Activated CD8-positive, alpha-beta memory T cell treated with anti-CD3 and anti-CD28 coated beads for 1 hour (primary cell): ENCODE data around the gene ARHGAP8.
A peak's percentile ranks its signal among the peaks of the same experiment; 100 is the strongest.

Source experiments
- DNase-seq, 2 donors: peaks; one replicate each; pipeline ENCODE4 v3.0.0-alpha.2; 2020; ENCODE audit warnings: low read depth in 1 of 2; ENCODE audit errors: extremely low read depth in 1 of 2

Gene ARHGAP8

GRCh38 chr22:44724859-44725258 is 27.5 kb upstream of the ARHGAP8 start:
- no peak for DNase-seq

GRCh38 chr22:44726439-44726838 is 25.9 kb upstream of the ARHGAP8 start:
- DNase-seq: no peak

GRCh38 chr22:44727148-44727547 is 25.2 kb upstream of the ARHGAP8 start:
- DNase-seq: no peak

- no peak for DNase-seq
These were observed 24.7 kb upstream of the ARHGAP8 start for GRCh38 chr22:44727709-44728108.

GRCh38 chr22:44728761-44729324 is 23.5 kb upstream of the ARHGAP8 start:
- no peak for DNase-seq

GRCh38 chr22:44729391-44730021 is 22.9 kb upstream of the ARHGAP8 start:
- DNase-seq: no peak

GRCh38 chr22:44730022-44730393 is 22.4 kb upstream of the ARHGAP8 start:
- no peak for DNase-seq

GRCh38 chr22:44730490-44731356 is 21.7 kb upstream of the ARHGAP8 start:
- no peak for DNase-seq

GRCh38 chr22:44731357-44731970 is 20.9 kb upstream of the ARHGAP8 start:
- DNase-seq: no peak

- DNase-seq: no peak
These were observed 20.3 kb upstream of the ARHGAP8 start for GRCh38 chr22:44732017-44732561.

GRCh38 chr22:44732661-44733060 is 19.7 kb upstream of the ARHGAP8 start:
- DNase-seq: no peak

- DNase-seq: no peak
These were observed 18.8 kb upstream of the ARHGAP8 start for GRCh38 chr22:44733426-44734106.

GRCh38 chr22:44734278-44734677 is 18.1 kb upstream of the ARHGAP8 start:
- DNase-seq: no peak

GRCh38 chr22:44734801-44735517 is 17.4 kb upstream of the ARHGAP8 start:
- no peak for DNase-seq

- DNase-seq: peak; percentile 54 to 79
These were observed 16.6 kb upstream of the ARHGAP8 start for GRCh38 chr22:44735518-44736428.

- no peak for DNase-seq
These were observed 15.6 kb upstream of the ARHGAP8 start for GRCh38 chr22:44736581-44737405.

- no peak for DNase-seq
These were observed 14.7 kb upstream of the ARHGAP8 start for GRCh38 chr22:44737406-44738346.
